ENCODE data around the gene DHRS2.
"Not testable (repeated sequence)": the region's sequence is repeated elsewhere in the genome, so short reads cannot be mapped to it uniquely, and the experiment has no call there.

DHRS2 gene

GRCh38 chr14:23650506-23650905, 14.3 kb downstream of the DHRS2 start:
- DNase-seq, result no peak

GRCh38 chr14:23653051-23653450, 16.9 kb downstream of the DHRS2 start:
- no peak for DNase-seq

GRCh38 chr14:23654231-23654630, 18.1 kb downstream of the DHRS2 start:
- DNase-seq, result no peak

- DNase-seq, result no peak
These were observed 21.9 kb downstream of the DHRS2 start for GRCh38 chr14:23657959-23658470.

- DNase-seq, result peak; percentile 15
These were observed 24.4 kb downstream of the DHRS2 start for GRCh38 chr14:23660290-23661226.

- peak; percentile 71 for DNase-seq
These were observed 25.4 kb downstream of the DHRS2 start for GRCh38 chr14:23661542-23661941.

GRCh38 chr14:23663127-23663526, 27.0 kb downstream of the DHRS2 start:
- DNase-seq, result no peak

- no peak for DNase-seq
These were observed 27.5 kb downstream of the DHRS2 start for GRCh38 chr14:23663711-23664110.

GRCh38 chr14:23664207-23664885, 28.2 kb downstream of the DHRS2 start:
- DNase-seq, result no peak

- no peak for DNase-seq
These were observed 29.3 kb downstream of the DHRS2 start for GRCh38 chr14:23665302-23666016.

GRCh38 chr14:23667134-23667533, 31.0 kb downstream of the DHRS2 start:
- DNase-seq, result no peak

GRCh38 chr14:23669441-23669840, 33.3 kb downstream of the DHRS2 start:
- DNase-seq, result no peak

- DNase-seq, result no peak
These were observed 34.3 kb downstream of the DHRS2 start for GRCh38 chr14:23670481-23670880.

GRCh38 chr14:23672200-23672599, 36.0 kb downstream of the DHRS2 start:
- DNase-seq, result no peak

- no peak for DNase-seq
These were observed 39.2 kb downstream of the DHRS2 start for GRCh38 chr14:23675337-23675736.

- no peak for DNase-seq
These were observed 39.7 kb downstream of the DHRS2 start for GRCh38 chr14:23675906-23676305.

- no peak for DNase-seq
These were observed 45.2 kb downstream of the DHRS2 start for GRCh38 chr14:23681337-23681736.

- not testable (repeated sequence) for DNase-seq
These were observed 53.7 kb downstream of the DHRS2 start for GRCh38 chr14:23689709-23690514.

- no peak for DNase-seq
These were observed 56.3 kb downstream of the DHRS2 start for GRCh38 chr14:23692416-23692815.

GRCh38 chr14:23693252-23693775, 57.1 kb downstream of the DHRS2 start:
- no peak for DNase-seq

- DNase-seq, result peak; percentile 37
These were observed 58.2 kb downstream of the DHRS2 start for GRCh38 chr14:23694085-23694948.

Data from NCI-H82 (cell line).